GM21526 (cell line): ENCODE results near the gene ZNF763.
"Not testable (repeated sequence)": the region's sequence is repeated elsewhere in the genome, so short reads cannot be mapped to it uniquely, and the experiment has no call there.

Source experiments
- ATAC-seq: cut with Tn5 transposase; IDR thresholded peaks from one replicate; pipeline ENCODE4 v1.9.1; 2021; ENCODE audit warnings: moderate library complexity; ENCODE audit not compliant: unreplicated experiment, low FRiP score

Gene ZNF763

GRCh38 chr19:11964858-11965645 lies at the start of gene ZNF763:
ZNF763 (plus strand) TSS chr19:11965040; CDS start chr19:11965209, 169 bp downstream.
- peak; percentile 79 for ATAC-seq

GRCh38 chr19:11921852-11922495 lies 42.9 kb upstream of the ZNF763 start:
- no peak for ATAC-seq

GRCh38 chr19:11924886-11925650 lies 39.8 kb upstream of the ZNF763 start, which contains the start of gene ZNF700:
ZNF700 (plus strand) TSS chr19:11925107; CDS start chr19:11925211, 104 bp downstream.
- peak; percentile 77 for ATAC-seq

- ATAC-seq: not testable (repeated sequence)
Observed at GRCh38 chr19:11925651-11926187, 39.1 kb upstream of the ZNF763 start.

GRCh38 chr19:11927227-11927626 lies 37.6 kb upstream of the ZNF763 start:
- no peak for ATAC-seq

- no peak for ATAC-seq
Observed at GRCh38 chr19:11931051-11931450, 33.8 kb upstream of the ZNF763 start.

GRCh38 chr19:11931513-11931912 lies 33.3 kb upstream of the ZNF763 start:
- ATAC-seq: no peak

GRCh38 chr19:11935829-11936228 lies 29.0 kb upstream of the ZNF763 start:
- not testable (repeated sequence) for ATAC-seq

GRCh38 chr19:11938383-11938782 lies 26.5 kb upstream of the ZNF763 start:
- ATAC-seq: not testable (repeated sequence)

- not testable (repeated sequence) for ATAC-seq
Observed at GRCh38 chr19:11941361-11941887, 23.4 kb upstream of the ZNF763 start.

GRCh38 chr19:11942008-11942842 lies 22.6 kb upstream of the ZNF763 start:
- no peak for ATAC-seq

- no peak for ATAC-seq
Observed at GRCh38 chr19:11942843-11943108, 22.1 kb upstream of the ZNF763 start.

GRCh38 chr19:11944656-11945055 lies 20.2 kb upstream of the ZNF763 start:
- ATAC-seq: no peak

GRCh38 chr19:11948646-11949045 lies 16.2 kb upstream of the ZNF763 start:
- ATAC-seq: no peak

- no peak for ATAC-seq
Observed at GRCh38 chr19:11949201-11949600, 15.6 kb upstream of the ZNF763 start.

GRCh38 chr19:11949614-11950080 lies 15.2 kb upstream of the ZNF763 start:
- ATAC-seq: not testable (repeated sequence)

- ATAC-seq: no peak
Observed at GRCh38 chr19:11950312-11950711, 14.5 kb upstream of the ZNF763 start.

GRCh38 chr19:11963566-11964355 lies 1.1 kb upstream of the ZNF763 start:
- ATAC-seq: no peak

- ATAC-seq: no peak
Observed at GRCh38 chr19:11964496-11964857, 363 bp upstream of the ZNF763 start.
